ENCODE data around the gene TRIM2.

The TRIM2 gene

DNA sequence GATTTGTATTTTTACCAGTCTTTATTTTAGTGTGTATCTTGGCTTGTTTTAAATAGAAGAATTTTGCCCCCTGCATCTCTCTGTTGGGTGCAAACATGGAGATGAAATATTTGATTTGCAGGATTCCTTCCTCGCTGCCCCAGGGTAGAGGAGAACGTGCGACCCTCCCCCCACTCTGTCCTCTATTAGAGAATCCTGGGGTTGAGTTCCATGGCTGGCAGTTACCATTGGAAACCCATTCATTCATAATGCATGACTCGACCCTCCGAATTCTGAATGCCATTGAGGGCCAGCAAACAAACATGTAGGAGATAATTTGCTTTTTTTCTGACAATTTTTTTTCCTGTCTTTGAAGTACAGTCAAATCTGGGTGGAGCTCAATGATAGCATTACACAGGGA lies 53.7 kb downstream of the TRIM2 start:
- Histone ChIP-seq H3K4me2 (no peak overlapping the region), H3K4me1 (no peaks in the 10 kb centered on the region), H3K27me3 (no peaks in the 10 kb centered on the region), H3K4me3 (no peak overlapping the region), H3K9ac (no peak overlapping the region), H4K20me1 (no peaks in the 10 kb centered on the region), H3K9me3 (0 out of 2 replicates have a peak, but pooled peaks cover 6% of the 10 kb centered on the region), H3K27ac (no peak overlapping the region), H3K36me3 (no peaks in the 10 kb centered on the region)
- TF ChIP-seq Cebpa-rat (IDR thresholded peaks at IDR 0.05): no peak

DNA sequence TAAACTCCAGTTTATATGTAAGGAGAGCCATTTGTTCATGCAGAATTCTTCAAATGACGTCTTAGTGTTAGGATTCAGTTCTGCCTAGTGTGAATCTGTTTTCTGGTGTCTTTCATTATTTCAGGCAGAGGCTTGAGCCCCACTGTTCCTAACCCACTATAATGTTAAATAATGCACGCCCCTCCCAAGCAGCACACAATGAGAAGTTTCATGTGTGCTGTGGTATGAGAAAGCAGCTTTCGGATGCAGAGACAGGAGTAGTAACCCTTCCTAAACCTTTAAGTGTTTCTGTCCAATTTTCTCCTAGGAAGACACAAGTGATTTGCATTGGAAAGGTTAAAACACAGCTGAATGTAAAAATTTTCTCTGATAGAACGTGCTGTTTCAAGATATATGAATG lies 54.5 kb downstream of the TRIM2 start:
- Histone ChIP-seq H3K9me3 (0 out of 2 replicates have a peak, but pooled peaks cover 6% of the 10 kb centered on the region), H3K4me3 (no peak overlapping the region), H3K27ac (no peak overlapping the region), H3K4me1 (no peaks in the 10 kb centered on the region), H3K4me2 (no peak overlapping the region), H3K9ac (no peak overlapping the region), H4K20me1 (no peaks in the 10 kb centered on the region), H3K36me3 (no peaks in the 10 kb centered on the region), H3K27me3 (no peaks in the 10 kb centered on the region)
- TF ChIP-seq Cebpa-rat (IDR thresholded peaks at IDR 0.05): no peak

DNA sequence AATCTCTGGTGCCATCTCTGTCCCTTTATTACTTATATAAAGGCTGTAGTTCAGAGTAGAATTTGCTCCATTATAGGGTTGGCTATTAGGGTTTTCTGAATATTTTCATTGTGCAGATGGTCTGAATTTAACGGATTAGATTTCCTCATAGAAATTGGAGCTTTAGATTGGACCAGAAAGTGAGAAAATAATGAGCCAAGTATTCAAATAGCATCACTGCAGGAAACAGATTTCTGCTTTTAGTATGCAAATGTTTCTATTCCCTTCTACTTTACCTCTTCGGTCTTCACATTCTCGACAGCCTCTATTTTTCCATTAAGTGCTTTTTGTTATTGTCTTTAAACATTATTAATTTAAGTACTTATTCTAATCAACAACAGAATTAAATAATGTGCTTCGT lies 55.4 kb downstream of the TRIM2 start:
- Histone ChIP-seq H3K27ac (no peak overlapping the region), H4K20me1 (no peaks in the 10 kb centered on the region), H3K4me3 (no peak overlapping the region), H3K36me3 (no peaks in the 10 kb centered on the region), H3K4me1 (no peaks in the 10 kb centered on the region), H3K9me3 (0 out of 2 replicates have a peak, but pooled peaks cover 6% of the 10 kb centered on the region), H3K4me2 (no peak overlapping the region), H3K27me3 (no peaks in the 10 kb centered on the region), H3K9ac (no peak overlapping the region)
- TF ChIP-seq Cebpa-rat (IDR thresholded peaks at IDR 0.05): no peak

DNA sequence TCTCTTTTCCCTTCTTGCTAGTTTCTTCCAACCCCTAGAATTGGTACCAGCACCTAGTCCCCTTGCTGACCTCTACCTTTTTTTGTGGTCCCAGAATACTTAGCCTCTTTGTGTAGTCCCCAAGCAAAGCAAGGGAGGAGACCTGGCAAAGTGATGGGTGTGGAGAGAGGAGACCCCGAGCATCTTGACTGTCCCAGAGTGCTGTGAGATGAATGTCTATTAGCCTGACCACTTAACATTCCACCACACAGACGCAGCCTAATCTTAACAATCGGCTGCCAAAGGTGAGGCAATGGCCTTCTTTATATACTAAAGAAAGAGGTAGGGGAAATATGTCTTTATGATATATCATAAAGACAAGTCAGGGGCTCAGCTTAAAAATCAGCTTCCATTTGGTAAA lies 55.9 kb downstream of the TRIM2 start:
- H3K4me1 ChIP-seq: no peaks in the 10 kb centered on the region
- no peak overlapping the region for H3K4me2 ChIP-seq
- H3K36me3 ChIP-seq: no peaks in the 10 kb centered on the region
- no peaks in the 10 kb centered on the region for H4K20me1 ChIP-seq
- no peaks in the 10 kb centered on the region for H3K27me3 ChIP-seq
- no peak overlapping the region for H3K27ac ChIP-seq
- no peak overlapping the region for H3K4me3 ChIP-seq
- 0 out of 2 replicates have a peak, but pooled peaks cover 6% of the 10 kb centered on the region for H3K9me3 ChIP-seq
- no peak overlapping the region for H3K9ac ChIP-seq
- TF ChIP-seq Cebpa-rat (IDR thresholded peaks at IDR 0.05): no peak

DNA sequence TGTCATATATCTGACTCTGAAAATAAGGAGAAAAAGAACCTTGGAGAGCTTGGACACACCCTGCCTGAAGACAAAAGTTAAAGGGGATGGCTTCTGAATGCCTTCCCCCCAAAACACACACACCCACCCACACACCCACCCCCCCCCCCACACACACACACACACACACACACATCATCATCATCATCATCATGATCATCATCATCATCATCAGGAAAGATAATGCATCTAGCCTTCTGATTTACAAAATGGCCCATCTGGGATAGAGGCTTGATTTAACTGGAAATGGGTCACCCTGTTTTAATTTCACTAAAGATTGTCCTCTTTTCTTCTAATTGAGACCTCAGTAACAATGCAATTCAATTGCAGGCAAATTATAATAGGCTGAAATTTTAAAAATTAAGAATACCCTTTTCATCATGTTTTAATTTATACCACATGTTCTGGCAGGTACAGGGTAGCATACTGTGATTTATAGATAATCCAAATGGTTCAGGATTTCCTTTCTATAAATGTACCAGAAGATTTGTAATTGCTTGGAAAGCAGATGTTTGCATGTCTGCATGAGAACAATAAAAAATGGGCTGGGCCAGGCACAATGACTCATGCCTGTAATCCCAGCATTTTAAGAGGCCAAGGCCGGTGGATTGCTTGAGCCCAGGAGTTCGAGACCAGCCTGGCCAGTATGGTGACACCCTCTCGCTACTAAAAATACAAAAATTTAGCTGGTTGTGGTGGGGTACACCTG lies 56.5 kb downstream of the TRIM2 start:
- no peak overlapping the region for H3K4me3 ChIP-seq
- no peaks in the 10 kb centered on the region for H4K20me1 ChIP-seq
- H3K36me3 ChIP-seq: no peaks in the 10 kb centered on the region
- no peak for TF ChIP-seq Cebpa-rat (IDR thresholded peaks at IDR 0.05)
- H3K9me3 ChIP-seq: 0 out of 2 replicates have a peak, but pooled peaks cover 6% of the 10 kb centered on the region
- H3K4me2 ChIP-seq: no peak overlapping the region
- no peak overlapping the region for H3K27ac ChIP-seq
- H3K4me1 ChIP-seq: no peaks in the 10 kb centered on the region
- no peak overlapping the region for H3K9ac ChIP-seq
- no peaks in the 10 kb centered on the region for H3K27me3 ChIP-seq

DNA sequence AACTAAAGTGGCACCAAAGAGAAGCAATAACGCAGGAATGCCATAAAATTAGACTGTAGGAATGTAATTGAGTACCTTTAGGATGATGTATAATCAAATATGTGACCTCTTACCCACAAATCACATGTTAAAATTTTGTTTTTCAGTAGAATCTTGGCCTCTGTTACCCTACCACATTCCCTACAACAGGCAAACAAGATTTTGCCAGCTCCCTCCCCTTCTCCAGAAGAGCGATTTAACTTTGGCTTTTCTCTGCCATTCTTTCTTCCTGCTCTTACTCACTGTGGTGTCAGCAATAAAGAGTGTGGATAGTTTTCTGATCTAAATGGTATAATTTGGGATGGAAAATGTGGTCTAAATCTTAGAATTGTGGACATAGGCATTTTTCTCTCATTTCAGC lies 57.2 kb downstream of the TRIM2 start:
- Histone ChIP-seq H3K36me3 (no peaks in the 10 kb centered on the region), H3K9me3 (0 out of 2 replicates have a peak, but pooled peaks cover 6% of the 10 kb centered on the region), H4K20me1 (no peaks in the 10 kb centered on the region), H3K4me3 (no peak overlapping the region), H3K27ac (no peak overlapping the region), H3K9ac (no peak overlapping the region), H3K27me3 (no peaks in the 10 kb centered on the region), H3K4me2 (no peak overlapping the region), H3K4me1 (no peaks in the 10 kb centered on the region)
- no peak for TF ChIP-seq Cebpa-rat (IDR thresholded peaks at IDR 0.05)

DNA sequence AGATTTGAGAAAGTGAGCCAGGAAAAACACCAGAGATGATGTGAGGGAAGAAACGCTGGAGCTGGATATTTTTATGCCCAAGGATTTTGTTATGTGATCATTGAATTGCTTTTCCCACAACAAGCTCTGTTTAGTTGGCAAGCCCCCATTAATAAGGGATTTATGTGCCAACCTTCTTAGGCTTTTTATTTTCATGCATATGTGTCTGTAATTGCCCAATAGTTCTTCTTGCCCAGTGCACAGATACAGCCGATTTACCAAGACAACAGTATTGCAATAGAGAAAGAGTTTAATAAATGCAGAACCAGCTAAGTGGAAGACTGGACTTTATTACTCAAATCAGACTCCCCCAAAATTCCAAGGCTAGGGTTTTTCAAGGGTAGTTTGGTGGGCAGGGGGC lies 57.7 kb downstream of the TRIM2 start:
- H3K27me3 ChIP-seq: no peaks in the 10 kb centered on the region
- no peak overlapping the region for H3K27ac ChIP-seq
- no peak overlapping the region for H3K4me2 ChIP-seq
- H4K20me1 ChIP-seq: no peaks in the 10 kb centered on the region
- H3K9ac ChIP-seq: no peak overlapping the region
- H3K9me3 ChIP-seq: 0 out of 2 replicates have a peak, but pooled peaks cover 6% of the 10 kb centered on the region
- no peaks in the 10 kb centered on the region for H3K4me1 ChIP-seq
- H3K36me3 ChIP-seq: no peaks in the 10 kb centered on the region
- no peak overlapping the region for H3K4me3 ChIP-seq
- TF ChIP-seq Cebpa-rat (IDR thresholded peaks at IDR 0.05): no peak

DNA sequence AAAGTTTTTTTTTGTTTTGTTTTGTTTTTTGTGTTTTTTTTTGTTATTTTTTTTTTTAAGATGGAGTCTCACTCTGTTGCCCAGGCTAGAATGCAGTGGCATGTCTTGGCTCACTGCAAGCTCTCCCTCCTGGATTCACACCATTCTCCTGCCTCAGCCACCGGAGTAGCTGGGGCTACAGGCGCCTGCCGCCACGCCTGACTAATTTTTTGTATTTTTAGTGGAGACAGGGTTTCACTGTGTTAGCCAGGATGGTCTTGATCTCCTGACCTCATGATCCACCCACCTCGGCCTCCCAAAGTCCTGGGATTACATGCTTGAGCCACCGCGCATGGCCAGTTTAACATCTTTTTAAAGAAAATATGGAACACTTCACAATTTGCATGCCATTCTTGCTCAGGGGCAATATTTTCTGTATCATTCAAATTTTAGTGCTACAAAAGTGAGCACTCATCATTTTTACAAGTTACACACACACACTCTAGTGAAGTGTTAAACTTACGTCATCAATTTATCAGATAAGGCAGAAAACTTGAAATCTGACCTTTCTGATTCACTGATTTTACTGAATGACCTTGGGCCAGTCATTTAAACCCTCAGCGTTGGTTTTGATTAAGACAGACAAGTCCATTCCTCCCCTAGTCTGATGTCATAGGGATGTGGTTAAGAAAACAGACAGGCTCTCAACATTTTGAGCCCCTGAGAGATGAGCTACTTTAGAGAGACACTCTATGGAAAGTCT lies 61.2 kb downstream of the TRIM2 start:
- Histone ChIP-seq H4K20me1 (no peaks in the 10 kb centered on the region), H3K27me3 (no peaks in the 10 kb centered on the region), H3K4me2 (no peak overlapping the region), H3K36me3 (no peaks in the 10 kb centered on the region), H3K4me1 (peaks cover 8% of the 10 kb centered on the region), H3K27ac (no peak overlapping the region), H3K9ac (no peak overlapping the region), H3K4me3 (no peak overlapping the region), H3K9me3 (0 out of 2 replicates have a peak, but pooled peaks cover 6% of the 10 kb centered on the region)
- TF ChIP-seq Cebpa-rat (IDR thresholded peaks at IDR 0.05): no peak

DNA sequence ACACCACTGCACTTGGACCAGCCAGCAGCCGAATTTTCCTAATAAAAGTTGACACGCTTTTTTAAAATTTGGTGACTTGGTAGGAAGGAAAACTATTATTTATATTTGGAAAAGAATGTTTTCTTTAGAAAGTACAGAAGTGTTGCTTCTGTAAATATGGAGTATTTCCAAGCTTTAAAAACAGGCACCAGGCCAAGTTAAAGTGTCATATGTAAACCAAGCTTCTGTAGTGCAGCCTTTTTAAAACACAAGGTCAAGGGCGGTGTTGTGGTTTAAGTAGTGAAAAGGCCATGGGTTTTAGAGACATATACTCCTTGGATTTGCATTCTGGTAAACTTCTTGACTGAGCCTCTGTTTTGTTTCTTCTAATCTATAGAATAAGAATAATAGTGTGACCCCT lies 62.7 kb downstream of the TRIM2 start:
- Histone ChIP-seq H3K36me3 (no peaks in the 10 kb centered on the region), H3K4me2 (no peak overlapping the region), H4K20me1 (no peaks in the 10 kb centered on the region), H3K27ac (no peak overlapping the region), H3K9me3 (0 out of 2 replicates have a peak, but pooled peaks cover 3% of the 10 kb centered on the region), H3K27me3 (no peaks in the 10 kb centered on the region), H3K9ac (no peak overlapping the region), H3K4me1 (peaks cover 8% of the 10 kb centered on the region), H3K4me3 (no peak overlapping the region)
- no peak for TF ChIP-seq Cebpa-rat (IDR thresholded peaks at IDR 0.05)

DNA sequence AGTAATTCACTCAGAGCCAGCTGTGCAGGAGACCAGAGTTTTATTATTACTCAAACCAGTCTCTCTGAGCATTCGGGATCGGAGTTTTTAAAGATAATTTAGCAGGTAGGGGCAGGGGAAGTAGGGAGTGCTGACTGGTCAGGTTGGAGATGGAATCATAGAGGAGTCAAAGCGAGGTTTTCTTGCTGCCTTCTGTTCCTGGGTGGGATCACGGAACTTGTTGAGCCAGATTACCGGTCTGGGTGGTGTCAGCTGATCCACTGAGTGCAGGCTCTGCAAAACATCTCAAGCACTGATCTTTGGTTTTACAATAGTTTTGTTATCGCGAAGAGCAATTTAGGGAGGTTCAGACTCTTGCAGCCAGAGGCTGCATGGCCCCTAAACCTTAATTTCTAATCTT lies 63.6 kb downstream of the TRIM2 start:
- H3K27ac ChIP-seq: no peak overlapping the region
- TF ChIP-seq Cebpa-rat (IDR thresholded peaks at IDR 0.05): no peak

More for the DNA sequence above, 63.6 kb downstream of the TRIM2 start:
- no peak overlapping the region for H3K4me3 ChIP-seq
- H3K9ac ChIP-seq: no peak overlapping the region
- no peaks in the 10 kb centered on the region for H3K9me3 ChIP-seq
- H3K4me2 ChIP-seq: no peak overlapping the region
- H3K36me3 ChIP-seq: no peaks in the 10 kb centered on the region
- peaks cover 8% of the 10 kb centered on the region for H3K4me1 ChIP-seq
- H3K27me3 ChIP-seq: no peaks in the 10 kb centered on the region
- H4K20me1 ChIP-seq: no peaks in the 10 kb centered on the region

Measured in BLaER1 (cell line).